ENCODE measurements around the gene EXOC3L1.

- TF ChIP-seq RFX5 (IDR thresholded peaks at IDR 0.05) (no peak), CTCF (IDR thresholded peaks at IDR 0.05) (peak; percentile 26; the same call in 1 of the 3 replicates), ESRRA (IDR thresholded peaks at IDR 0.05; ENCODE audit: borderline replicate concordance, low read length) (no peak)
Observed at GRCh38 chr16:67173808-67174705, 15.9 kb downstream of the EXOC3L1 start.

All from A549 (cell line).